GM19099 (cell line): ENCODE results near the gene ICAM2.

Source experiments
- POLR2A ChIP-seq: IDR thresholded peaks from 3 replicates; pipeline ENCODE4 v1.6.1; 2011; ENCODE audit warnings: low read depth; ENCODE audit not compliant: insufficient read length; ENCODE audit errors: extremely low read depth

Gene ICAM2

DNA sequence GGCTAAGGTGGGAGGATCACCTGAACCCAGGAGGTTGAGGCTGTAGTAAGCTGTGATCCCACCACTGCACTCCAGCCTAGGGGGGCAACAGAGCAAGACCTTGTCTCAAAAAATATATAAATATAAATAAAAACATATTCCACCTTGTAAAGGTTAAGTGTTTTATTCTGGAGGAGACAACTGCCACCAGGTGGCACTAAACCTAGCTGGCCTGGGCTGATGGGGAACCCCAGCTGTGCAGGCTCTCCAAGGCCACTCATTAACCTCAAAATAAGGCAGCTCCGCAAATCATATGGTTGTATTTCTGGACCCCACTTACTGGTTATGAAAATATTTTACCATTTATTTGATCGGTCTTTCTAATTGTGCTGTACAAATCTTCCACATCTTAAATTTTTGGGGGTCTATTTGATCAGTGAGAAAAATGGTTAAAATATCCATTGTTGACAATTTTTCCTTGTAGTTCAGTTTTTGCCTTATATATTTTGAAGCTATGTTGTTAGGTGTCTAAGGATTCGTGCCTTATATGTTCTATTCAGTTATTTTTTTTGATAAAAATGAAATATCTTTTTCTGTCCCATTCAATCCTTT is 8.5 kb upstream of the ICAM2 start:
- TF ChIP-seq POLR2A, result no peak

DNA sequence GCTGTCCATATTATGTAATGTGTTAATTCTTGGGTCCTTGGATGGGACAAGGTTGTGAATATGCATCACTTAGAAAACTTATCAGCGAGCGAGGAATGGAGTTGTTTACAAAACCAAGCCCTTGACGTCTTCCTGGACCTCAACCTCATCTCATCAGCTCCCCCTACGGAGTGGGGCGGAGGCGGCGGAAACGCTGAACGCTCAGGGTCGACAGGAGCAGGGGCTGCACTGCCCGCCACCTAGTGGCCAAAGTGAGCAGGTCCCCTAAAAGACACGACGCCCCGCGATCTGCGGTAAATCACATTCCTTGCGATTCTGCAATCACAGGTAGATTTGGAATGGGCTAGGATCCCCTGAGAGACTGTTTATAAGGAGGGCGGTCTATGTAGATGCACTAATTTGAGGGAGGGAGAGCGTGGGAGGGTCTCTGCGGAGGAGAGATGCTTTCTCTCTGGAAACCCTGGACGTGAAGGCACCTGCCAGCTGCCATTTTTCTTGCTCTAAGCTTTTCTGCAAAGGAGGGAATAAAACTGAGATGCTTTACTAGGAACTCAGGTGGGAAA is 5.4 kb upstream of the ICAM2 start:
- no peak for TF ChIP-seq POLR2A

DNA sequence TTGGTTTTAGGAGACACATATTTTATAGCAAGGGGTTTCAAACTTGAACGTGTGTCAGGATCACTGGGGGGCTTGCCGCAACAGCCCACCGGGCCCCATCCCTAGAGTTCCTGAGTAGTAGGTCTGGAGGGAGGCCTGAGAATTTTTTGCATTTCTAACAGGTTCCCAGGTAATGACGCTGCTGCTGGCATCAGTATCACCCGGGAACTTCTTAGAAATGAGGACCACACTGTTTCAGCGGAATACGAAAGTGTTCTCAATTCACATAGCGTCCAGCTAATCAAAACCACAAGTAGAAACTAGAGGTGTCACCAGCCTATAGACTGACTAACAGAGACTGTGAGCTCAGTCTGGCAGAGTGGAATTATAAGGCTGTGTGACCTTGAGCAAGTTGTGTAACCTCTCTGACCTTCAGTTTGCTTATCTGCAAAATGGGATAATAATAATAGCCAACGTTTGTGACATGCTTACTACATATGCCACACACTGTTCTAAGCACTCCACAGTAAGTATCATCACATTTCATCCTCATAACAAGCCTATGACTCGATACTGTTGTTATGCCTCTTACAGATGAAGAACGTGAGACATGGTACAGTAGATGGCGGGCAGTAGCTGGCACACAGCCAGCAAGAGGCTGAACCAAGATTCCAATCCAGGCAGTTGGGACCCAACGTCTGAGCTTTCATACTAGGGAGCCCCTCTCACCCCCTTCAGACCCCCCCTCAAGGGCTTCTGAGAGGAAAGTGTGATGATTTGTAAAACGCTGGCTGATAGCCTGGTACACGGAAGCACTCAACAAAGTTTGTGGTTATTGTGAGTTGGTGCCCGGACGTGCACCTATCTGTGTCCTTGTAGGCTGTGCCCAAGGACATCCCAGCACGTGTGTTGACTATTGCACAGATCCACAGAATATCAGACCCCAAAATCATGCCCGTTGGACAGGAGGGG is 4.6 kb upstream of the ICAM2 start:
- no peak for TF ChIP-seq POLR2A

DNA sequence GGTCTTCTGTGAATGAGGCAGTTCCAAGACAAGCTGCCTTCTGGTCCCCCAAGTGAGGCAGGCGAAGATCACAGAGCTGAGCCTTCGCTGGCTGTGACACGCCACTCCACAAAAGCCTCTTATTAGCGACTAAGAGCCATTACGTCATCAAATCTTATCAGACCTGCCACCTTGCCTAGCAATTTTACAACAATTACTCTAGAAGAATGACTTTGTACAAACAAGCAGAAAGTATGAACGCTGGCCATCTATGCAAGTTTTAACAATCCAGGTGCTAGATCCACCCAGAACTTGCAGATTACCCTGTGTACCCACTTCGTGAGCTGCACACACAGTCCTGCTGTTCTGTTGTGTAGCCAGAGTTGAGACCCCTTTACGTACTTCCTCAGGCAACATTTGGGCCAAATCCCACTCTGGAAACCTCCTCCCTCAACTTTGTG is 3.8 kb upstream of the ICAM2 start:
- TF ChIP-seq POLR2A, result no peak

DNA sequence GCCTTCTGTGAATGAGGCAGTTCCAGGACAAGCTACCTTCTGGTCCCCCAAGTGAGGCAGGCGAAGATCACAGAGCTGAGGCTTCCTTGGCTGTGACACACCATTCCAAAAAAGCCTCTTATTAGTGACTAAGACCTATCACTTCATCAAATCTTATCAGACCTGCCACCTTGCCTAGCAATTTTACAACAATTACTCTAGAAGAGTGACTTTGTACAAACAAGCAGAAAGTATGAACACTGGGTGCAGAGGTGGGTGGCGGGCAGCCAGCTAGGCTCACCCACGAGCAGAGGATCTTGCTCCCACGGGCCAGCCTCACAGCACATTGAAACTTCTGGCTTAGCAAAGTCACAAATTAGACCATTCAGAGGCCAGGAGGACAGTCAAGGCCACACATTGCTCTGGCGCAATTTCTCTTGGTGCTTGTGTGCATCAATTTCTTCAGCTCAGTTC is 2.2 kb upstream of the ICAM2 start:
- no peak for TF ChIP-seq POLR2A

DNA sequence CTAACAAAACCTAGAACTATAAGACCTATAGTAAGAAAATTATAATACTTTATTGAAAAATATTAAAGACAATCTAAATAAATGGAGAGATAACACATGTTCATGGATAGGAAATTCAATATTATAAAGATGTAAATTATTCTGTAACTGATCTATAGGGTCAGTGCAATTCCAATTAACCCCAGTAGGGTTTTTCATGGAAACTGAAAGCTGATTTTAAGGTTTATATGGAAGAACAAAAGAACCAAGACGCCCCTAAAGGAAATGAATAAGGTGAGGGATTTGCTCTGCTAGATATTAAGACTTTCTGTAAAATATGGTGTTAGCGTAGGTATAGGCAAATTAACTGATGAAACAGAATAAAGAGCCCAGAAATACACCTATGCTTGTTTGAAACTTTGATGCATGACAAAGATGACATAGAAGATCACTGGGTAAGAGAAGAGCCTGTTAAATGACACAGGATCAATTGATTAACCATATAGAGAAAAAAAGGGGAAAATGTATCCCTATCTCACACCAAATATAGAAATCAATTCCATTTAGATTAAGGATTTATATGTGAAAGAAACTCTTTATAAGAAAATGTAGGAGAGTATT is 3.0 kb downstream of the ICAM2 start:
- TF ChIP-seq POLR2A, result no peak

DNA sequence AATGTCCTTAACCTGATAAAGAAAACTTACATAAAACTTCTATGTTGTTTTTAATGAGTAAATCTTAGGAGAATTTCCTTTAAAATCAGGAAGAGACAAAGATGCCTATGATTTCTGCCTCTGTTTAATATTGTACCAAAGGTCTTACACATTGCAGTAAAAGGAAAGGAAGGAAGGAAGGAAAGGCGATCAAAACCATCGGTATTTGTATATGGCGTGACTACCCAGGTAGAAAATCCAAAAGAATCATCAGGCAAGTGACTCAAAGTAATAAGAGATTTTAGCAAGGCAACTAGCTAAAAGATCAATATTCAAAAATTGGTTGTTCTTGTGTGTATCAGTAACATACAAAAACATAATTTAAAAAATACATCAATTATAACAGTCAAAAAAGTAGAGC is 3.5 kb downstream of the ICAM2 start:
- TF ChIP-seq POLR2A, result no peak

DNA sequence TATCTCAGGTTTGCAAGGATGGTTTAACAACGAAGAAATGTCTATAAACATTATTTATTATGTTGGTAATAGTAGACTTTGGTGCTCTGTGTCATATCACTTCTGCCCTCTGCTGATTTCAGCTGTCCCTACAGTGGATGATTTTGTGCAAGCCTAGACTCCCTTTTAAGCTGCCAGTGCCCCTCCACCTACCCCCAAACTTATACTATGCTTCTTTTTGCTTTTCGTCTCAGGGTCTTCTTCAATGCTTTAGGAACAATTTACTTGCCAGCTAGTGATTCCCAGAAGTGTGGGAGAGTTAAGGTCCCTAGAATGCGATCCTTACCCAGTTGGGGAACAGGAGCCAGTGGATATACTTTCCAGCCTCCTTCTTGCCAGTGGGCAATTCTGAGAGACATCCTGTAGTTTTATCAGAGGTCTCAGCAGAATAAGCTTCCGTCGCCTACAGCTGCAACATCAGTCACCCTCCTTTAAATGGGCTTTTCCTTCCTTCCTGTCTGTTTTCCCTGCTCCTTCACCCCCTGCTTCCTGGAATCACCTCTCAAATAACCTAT is 4.1 kb downstream of the ICAM2 start:
- no peak for TF ChIP-seq POLR2A

DNA sequence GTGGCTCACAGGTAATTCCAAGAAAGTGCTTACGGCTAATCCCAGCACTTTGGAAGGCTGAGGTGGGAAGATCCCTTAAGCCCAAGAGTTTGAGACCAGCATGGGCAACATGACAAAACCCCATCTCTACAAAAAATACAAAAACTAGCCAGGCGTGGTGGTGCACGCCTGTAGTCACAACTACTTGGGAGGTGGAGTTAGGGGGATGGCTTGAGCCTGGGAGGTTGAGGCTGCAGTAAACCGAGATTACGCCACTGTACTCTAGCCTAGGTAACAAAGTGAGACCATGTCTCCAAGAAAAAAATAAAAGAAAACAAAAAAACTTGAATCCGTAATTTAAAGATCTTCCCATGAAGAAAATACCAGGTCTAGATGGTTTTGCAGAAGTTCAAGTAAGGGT is 5.0 kb downstream of the ICAM2 start:
- no peak for TF ChIP-seq POLR2A

DNA sequence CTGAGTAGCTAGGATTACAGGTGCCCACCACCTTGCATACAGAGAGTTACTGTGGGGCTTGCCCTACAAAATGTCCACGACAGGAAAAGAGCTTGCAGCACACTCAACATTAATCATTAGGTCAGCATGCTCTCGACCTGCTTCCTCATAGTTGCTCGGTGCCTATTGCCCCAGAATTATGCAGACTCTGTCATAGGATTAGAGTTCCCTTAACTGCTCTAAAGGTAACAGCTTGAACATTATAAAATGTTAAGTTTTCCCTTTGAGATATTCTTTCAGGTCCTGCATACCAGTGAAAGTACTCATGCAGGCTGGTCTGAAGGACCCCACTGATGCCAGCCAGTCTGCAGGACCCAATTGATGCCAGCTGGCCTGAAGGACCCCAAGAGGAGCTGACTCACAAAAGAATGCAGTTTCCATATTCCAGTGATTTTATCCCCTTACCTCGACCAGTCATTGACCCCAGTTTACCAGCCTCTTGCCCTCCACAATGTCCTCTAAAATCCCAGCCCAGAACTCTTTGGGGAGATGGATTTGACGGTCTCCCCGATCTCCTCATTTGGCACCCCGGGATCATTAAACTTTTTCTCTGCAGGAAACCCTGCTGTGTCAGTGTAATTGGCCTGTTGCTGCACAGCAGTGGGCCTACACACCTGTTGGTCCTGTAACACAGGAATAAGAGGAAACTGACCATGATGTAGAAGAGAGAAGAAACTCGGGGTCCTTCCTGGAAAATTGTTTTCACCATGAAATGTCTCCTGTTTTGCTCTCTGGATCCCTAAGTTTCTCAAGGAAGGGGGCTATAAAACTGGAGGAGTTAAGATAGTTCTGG is 10.6 kb downstream of the ICAM2 start:
- TF ChIP-seq POLR2A, result no peak

DNA sequence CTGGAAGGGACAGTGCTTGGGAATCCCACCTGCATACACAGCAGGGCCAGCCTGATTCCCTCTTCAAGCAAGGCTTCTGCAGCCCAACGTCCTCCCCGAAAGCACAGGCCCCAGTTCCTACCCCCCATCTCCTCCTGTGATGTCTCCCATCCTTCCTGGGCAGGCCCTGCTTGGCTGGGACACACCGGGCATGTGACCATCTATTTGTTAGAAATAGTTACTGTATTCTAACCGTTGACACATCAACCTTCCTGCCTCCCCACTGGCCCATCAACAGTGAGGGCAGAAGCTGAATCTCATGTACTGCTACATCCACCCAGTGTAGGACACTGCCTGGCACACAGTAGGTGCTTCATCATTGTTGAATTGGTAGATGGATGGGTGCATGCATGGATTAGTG is 11.6 kb downstream of the ICAM2 start:
- no peak for TF ChIP-seq POLR2A

DNA sequence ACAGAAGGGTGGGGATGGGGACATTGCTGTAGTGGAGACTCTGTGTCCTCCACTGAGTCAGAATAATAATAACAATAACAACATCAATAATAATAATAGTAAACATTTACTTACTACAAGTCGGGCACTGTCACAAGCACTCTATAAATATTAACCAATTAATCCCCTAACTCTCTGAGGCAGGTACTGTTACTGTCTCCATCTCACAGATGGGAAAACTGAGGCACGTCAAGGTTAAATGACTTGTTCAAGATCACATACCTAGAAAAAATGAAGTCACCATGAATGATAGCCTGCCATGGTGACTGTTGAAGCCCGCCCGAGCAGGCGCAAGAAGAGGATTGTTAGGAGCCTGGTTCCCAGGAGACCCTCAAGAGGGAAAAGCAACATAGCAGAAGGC is 12.1 kb downstream of the ICAM2 start:
- no peak for TF ChIP-seq POLR2A

DNA sequence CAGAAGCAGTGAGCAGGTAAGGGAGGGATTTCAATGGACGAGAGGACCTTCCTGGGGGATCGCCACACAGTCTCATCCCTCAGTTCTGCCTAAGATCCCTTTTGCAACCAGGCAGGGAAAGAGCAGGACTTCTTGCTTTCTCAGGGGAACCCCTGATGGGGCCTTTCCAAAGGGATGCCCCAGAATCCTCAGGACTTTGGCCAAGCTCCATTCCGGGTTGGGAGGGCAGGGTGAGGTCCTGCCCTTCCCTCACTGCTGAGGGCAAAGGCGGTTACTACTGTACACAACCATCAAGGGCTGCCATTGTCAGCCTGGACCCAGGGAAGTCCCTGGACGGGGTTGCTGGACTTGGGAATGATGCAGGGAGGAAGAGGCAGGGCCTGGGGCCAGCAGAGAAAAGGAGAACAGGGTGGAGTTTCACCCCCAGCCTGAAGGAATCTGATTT is 12.6 kb downstream of the ICAM2 start:
- TF ChIP-seq POLR2A, result no peak

DNA sequence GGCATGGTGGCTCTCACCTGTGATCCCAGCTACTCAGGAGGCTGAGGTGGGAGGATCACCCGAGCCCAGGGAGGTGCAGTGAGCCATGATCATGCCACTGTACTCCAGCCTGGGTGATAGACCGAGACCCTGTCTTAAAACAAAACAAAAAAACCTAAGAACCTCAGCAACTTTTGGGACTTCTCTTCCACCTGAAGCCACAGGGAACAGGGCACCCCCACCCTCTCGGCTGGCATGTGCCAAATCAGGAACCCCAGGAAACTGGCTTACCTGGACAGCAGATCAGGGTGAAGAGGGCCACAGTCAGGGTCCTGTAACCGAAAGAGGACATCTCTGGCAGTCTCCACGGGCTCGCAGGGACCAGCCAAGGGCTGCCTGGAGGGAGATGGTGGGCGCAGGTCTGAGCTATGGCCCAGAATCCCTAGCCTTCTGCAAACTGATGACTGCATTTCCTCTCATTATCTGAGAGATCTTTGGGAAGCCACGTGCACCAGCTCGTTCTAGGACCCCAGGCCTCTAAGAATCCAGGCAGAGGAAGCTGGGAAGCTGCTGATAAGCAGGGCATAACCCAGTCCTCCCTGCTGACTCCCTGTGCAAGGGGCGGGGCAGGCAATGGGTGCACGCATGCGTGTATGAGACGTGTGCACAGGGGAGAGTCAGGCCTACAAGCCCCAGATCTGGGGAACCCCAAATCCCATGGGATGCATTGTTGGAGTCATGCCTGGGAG is 13.9 kb downstream of the ICAM2 start:
- no peak for TF ChIP-seq POLR2A
